ENCODE results near the gene SYPL1. TPM values are rescaled to one million over a fixed set of nuclear protein-coding genes. Genes with fewer than 3 reads are reported as not detected.

The SYPL1 gene
- total and polyA plus RNA-seq, 12 donors: 58.5 to 121 (median 75.1) TPM

DNA sequence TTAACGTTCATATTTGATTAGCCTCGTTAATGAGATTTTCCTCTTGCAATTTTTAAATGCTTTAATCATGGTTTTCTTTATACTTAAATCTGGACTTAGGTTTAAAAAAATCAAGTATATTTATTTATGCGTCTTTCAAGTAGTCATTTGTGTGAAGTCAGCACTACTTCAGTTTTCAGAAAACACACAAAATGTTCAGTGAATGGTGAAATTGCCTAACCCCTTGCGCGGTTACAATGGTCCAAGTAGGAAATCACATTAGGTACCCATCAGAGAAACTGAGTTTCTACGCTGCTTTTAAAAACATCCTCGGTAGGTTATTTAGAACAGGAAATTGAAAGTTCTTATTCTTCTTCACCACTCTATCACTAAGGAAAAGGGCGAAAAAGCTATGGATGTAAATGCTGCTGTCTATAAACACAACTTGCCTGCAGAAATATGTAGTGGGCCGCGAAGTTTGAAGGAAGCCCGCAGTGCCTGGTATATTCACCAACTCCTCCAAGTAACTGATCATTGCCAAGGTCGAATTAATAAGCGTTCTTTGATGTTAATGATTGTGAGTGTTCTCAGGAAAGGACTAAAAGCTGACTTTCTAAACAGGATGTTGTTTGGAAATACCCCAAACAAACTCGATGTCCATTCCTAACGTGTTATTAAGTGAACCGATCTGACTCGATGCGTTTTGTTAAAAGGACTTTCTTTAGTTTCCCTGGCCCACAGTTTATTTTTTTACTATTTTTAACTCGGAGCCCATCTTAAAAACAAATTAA, 1.0 kb downstream of the SYPL1 start:
- H3K27ac ChIP-seq: peak overlapping the region; percentile 94 to 99 (median 98)
- WGBS, 2 donors: 6 to 10% methylated on average over 19 of the region's 19 CpGs
- no peaks in the 10 kb centered on the region for H3K36me3 ChIP-seq
- H3K9me3 ChIP-seq: no peaks in the 10 kb centered on the region
- H3K4me1 ChIP-seq: peaks cover 4 to 55% (median 45%) of the 10 kb centered on the region in 9 donors
- ATAC-seq: no peak
- TF ChIP-seq, protein P1, sequence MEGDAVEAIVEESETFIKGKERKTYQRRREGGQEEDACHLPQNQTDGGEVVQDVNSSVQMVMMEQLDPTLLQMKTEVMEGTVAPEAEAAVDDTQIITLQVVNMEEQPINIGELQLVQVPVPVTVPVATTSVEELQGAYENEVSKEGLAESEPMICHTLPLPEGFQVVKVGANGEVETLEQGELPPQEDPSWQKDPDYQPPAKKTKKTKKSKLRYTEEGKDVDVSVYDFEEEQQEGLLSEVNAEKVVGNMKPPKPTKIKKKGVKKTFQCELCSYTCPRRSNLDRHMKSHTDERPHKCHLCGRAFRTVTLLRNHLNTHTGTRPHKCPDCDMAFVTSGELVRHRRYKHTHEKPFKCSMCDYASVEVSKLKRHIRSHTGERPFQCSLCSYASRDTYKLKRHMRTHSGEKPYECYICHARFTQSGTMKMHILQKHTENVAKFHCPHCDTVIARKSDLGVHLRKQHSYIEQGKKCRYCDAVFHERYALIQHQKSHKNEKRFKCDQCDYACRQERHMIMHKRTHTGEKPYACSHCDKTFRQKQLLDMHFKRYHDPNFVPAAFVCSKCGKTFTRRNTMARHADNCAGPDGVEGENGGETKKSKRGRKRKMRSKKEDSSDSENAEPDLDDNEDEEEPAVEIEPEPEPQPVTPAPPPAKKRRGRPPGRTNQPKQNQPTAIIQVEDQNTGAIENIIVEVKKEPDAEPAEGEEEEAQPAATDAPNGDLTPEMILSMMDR (IDR thresholded peaks at IDR 0.05): no peak
- no peaks in the 10 kb centered on the region for H3K27me3 ChIP-seq
- H3K4me3 ChIP-seq: peak overlapping the region; percentile 45 to 82 (median 70)
- no peak for DNase-seq
- intact Hi-C loops (cut with DNase I): loop anchor here in 5 of 10 donors (2.0 to 10.0 kb wide), 4 partner anchors 41 to 46 kb away; no protein-coding TSS in a partner anchor

DNA sequence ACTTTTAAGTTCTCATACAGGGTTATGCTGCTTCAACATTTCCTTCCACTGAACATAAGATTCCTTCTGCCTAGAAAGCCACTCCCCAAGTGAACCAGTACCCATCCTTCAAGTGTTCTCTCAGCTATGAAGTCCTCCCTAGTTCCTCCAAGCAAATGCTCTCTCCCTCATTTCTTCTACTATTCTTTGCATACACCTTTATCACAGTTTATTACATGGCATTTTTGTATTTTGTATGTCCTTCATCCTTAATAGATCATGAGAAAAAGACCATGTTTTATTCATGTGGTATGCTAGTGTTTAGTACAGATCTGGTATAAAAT, 1.9 kb downstream of the SYPL1 start:
- Histone ChIP-seq H3K4me1 (peaks cover 4 to 64% (median 53%) of the 10 kb centered on the region in 9 donors), H3K9me3 (no peaks in the 10 kb centered on the region)

DNA sequence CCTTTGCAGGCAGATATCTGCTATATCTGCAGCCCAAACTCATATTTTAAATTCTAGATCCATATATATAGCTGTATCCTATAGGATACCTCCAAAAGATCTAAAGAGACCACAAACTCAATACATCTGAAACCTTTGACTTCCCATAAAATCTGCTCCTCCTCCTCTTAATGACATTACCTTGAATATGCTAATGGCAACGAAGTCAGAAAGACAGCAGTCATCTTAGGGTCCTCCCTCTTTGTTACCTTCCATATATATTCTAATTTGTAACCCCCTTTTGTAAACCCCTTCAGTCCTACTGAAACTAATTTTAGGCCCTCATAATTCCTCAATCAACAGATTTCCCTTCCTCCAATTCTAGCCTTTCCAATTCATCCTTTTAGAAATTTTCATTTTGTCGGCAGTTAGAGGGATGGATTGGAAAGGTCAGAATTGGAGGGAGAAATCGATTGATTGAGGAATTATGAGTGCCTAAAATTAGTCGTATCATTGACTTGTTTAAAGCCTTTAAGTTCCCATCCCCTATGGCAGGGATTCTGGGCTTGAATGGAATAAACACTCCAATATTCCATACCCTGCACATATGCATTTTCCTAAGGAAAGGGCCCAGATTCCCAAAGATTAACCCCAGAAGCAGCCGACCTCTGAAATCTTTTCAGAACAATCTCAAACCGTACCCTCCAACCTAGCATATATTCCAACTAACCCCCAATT, 2.4 kb downstream of the SYPL1 start:
- no peak for ATAC-seq
- peaks cover 4 to 69% (median 58%) of the 10 kb centered on the region in 9 donors for H3K4me1 ChIP-seq
- intact Hi-C loops (cut with DNase I): loop anchor here in 6 of 10 donors (2.0 to 10.0 kb wide), 4 partner anchors 42 to 45 kb away; no protein-coding TSS in a partner anchor
- no peaks in the 10 kb centered on the region for H3K9me3 ChIP-seq
- WGBS, 2 donors: 78 to 94% methylated on average over 6 of the region's 6 CpGs
- TF ChIP-seq, protein P1 (IDR thresholded peaks at IDR 0.05): no peak
- no peaks in the 10 kb centered on the region for H3K36me3 ChIP-seq
- peak overlapping the region in 3 of 10 donors; percentile 98 to 99 (median 99) for H3K27ac ChIP-seq
- no peak for DNase-seq
- peak overlapping the region in 5 of 10 donors; percentile 62 to 82 (median 78) for H3K4me3 ChIP-seq
- H3K27me3 ChIP-seq: no peaks in the 10 kb centered on the region

More for the DNA sequence above, 1.9 kb downstream of the SYPL1 start:
- DNase-seq: no peak
- intact Hi-C loops (cut with DNase I): loop anchor here in 5 of 10 donors (2.0 to 10.0 kb wide), 4 partner anchors 42 to 45 kb away; no protein-coding TSS in a partner anchor
- Histone ChIP-seq H3K4me3 (peak overlapping the region in 9 of 10 donors; percentile 55 to 82 (median 74)), H3K27ac (peak overlapping the region in 7 of 10 donors; percentile 12 to 99 (median 98)), H3K36me3 (no peaks in the 10 kb centered on the region), H3K27me3 (no peaks in the 10 kb centered on the region)
- TF ChIP-seq, protein P1 (IDR thresholded peaks at IDR 0.05): no peak
- ATAC-seq: no peak

DNA sequence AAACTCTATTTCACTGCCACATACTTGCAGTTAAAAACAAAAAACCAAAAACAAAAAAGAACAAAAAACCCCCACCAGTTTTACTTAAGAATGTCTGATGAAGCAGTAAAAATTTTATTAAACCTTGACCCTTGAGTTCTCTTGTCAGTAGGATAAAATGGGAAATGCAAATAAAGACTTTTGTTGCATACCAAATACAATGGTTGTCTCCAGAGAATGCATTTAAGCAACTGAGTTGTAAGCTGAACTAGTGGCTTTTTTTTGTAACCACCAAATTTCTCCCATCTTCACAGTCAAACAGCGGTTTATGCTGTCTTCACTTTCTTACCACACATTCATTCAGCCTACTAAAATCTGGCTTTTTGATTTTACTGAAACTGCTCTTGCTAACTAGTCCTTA, 3.1 kb downstream of the SYPL1 start:
- Histone ChIP-seq H3K4me3 (peak overlapping the region in 1 of 10 donors; percentile 2), H3K9me3 (no peaks in the 10 kb centered on the region), H3K36me3 (no peaks in the 10 kb centered on the region), H3K4me1 (peaks cover 4 to 76% (median 63%) of the 10 kb centered on the region in 9 donors), H3K27ac (peak overlapping the region in 4 of 10 donors; percentile 24 to 99 (median 36)), H3K27me3 (no peaks in the 10 kb centered on the region)
- 71 to 72% methylated on average over 1 of the region's 1 CpG for WGBS, 2 donors
- ATAC-seq: no peak
- TF ChIP-seq, protein P1 (IDR thresholded peaks at IDR 0.05): no peak
- DNase-seq: no peak
- intact Hi-C loops (cut with DNase I): loop anchor here in 1 of 10 donors (5.0 kb wide), 1 partner anchor 42 kb away; no protein-coding TSS in a partner anchor
